HEK293 (cell line): ENCODE results near the gene IGFL3.
A peak's percentile ranks its signal among the peaks of the same experiment; 100 is the strongest.

ENCODE experiments used
- GLIS1 ChIP-seq: fragments of 450-650 bp; formaldehyde crosslinking; IDR thresholded peaks from 2 replicates; pipeline ENCODE4 v1.5.1; 2016; ENCODE audit warnings: missing biosample characterization, missing genetic modification characterization
- IKZF3 ChIP-seq: fragments of 450-650 bp; IDR thresholded peaks from 2 replicates; pipeline ENCODE4 v1.5.0; 2018; ENCODE audit warnings: missing biosample characterization, mild to moderate bottlenecking, missing genetic modification characterization, moderate library complexity
- KLF9 ChIP-seq: fragments of 450-650 bp; formaldehyde crosslinking; IDR thresholded peaks from 2 replicates; pipeline ENCODE4 v1.5.1; 2016; ENCODE audit warnings: missing biosample characterization, missing genetic modification characterization, low read depth
- REPIN1 ChIP-seq: fragments of 450-650 bp; formaldehyde crosslinking; IDR thresholded peaks from 2 replicates; pipeline ENCODE4 v1.5.1; 2017; ENCODE audit warnings: missing biosample characterization, missing genetic modification characterization, low read depth
- SCRT2 ChIP-seq: fragments of 450-650 bp; formaldehyde crosslinking; IDR thresholded peaks from 2 replicates; pipeline ENCODE4 v1.5.1; 2016; ENCODE audit warnings: missing biosample characterization, missing genetic modification characterization
- SETDB1 ChIP-seq: IDR thresholded peaks from one replicate; pipeline ENCODE4 v1.6.1; 2017; ENCODE audit warnings: mild to moderate bottlenecking, low read length, moderate library complexity, mixed read lengths; ENCODE audit not compliant: insufficient read length
- ZBTB17 ChIP-seq: fragments of 450-650 bp; formaldehyde crosslinking; IDR thresholded peaks from 2 replicates; pipeline ENCODE4 v1.5.1; 2016; ENCODE audit warnings: missing biosample characterization, missing genetic modification characterization
- ZBTB8A ChIP-seq: fragments of 450-650 bp; formaldehyde crosslinking; IDR thresholded peaks from 2 replicates; pipeline ENCODE4 v1.5.1; 2016; ENCODE audit warnings: missing biosample characterization, missing genetic modification characterization
- ZFHX2 ChIP-seq: fragments of 450-650 bp; formaldehyde crosslinking; conservative IDR thresholded peaks from 2 replicates; pipeline ENCODE4 v1.5.1; 2016; ENCODE audit warnings: missing biosample characterization, missing genetic modification characterization
- ZNF10 ChIP-seq: fragments of 450-650 bp; formaldehyde crosslinking; IDR thresholded peaks from 2 replicates; pipeline ENCODE4 v1.5.1; 2017; ENCODE audit warnings: missing biosample characterization, missing genetic modification characterization
- ZNF530 ChIP-seq: fragments of 450-650 bp; formaldehyde crosslinking; IDR thresholded peaks from 2 replicates; pipeline ENCODE4 v1.5.1; 2016; ENCODE audit warnings: low read depth, missing biosample characterization, missing genetic modification characterization
- ZNF623 ChIP-seq: fragments of 450-650 bp; formaldehyde crosslinking; IDR thresholded peaks from 2 replicates; pipeline ENCODE4 v1.5.1; 2016; ENCODE audit warnings: missing biosample characterization, missing genetic modification characterization
- ZNF629 ChIP-seq: fragments of 450-650 bp; formaldehyde crosslinking; IDR thresholded peaks from 2 replicates; pipeline ENCODE4 v1.5.1; 2017; ENCODE audit warnings: missing biosample characterization, missing genetic modification characterization
- ZNF654 ChIP-seq: fragments of 450-650 bp; formaldehyde crosslinking; IDR thresholded peaks from 2 replicates; pipeline ENCODE4 v1.5.1; 2016; ENCODE audit warnings: low read depth, missing biosample characterization, missing genetic modification characterization
- ZSCAN30 ChIP-seq: fragments of 450-650 bp; IDR thresholded peaks from 2 replicates; pipeline ENCODE4 v1.5.1; 2018; ENCODE audit warnings: missing biosample characterization, mild to moderate bottlenecking, missing genetic modification characterization, moderate library complexity
- TF ChIP-seq, protein P1 (sequence below): fragments of 450-650 bp; IDR thresholded peaks from 2 replicates; pipeline ENCODE4 v1.5.1; 2018; ENCODE audit warnings: missing biosample characterization, mild to moderate bottlenecking, missing genetic modification characterization
- TF ChIP-seq, protein P2 (sequence below): fragments of 450-650 bp; formaldehyde crosslinking; IDR thresholded peaks from 2 replicates; pipeline ENCODE4 v1.5.1; 2016; ENCODE audit warnings: missing biosample characterization, missing genetic modification characterization
- TF ChIP-seq, protein P3 (sequence below): fragments of 450-650 bp; formaldehyde crosslinking; optimal IDR thresholded peaks from 2 replicates; pipeline ENCODE3; 2016; ENCODE audit warnings: missing biosample characterization, mild to moderate bottlenecking, missing genetic modification characterization
- TF ChIP-seq, protein P4 (sequence below): fragments of 450-650 bp; formaldehyde crosslinking; IDR thresholded peaks from 2 replicates; pipeline ENCODE4 v1.5.1; 2016; ENCODE audit warnings: missing biosample characterization, missing genetic modification characterization
- TF ChIP-seq, protein P5 (sequence below): fragments of 450-650 bp; IDR thresholded peaks from 2 replicates; pipeline ENCODE4 v1.5.1; 2018; ENCODE audit warnings: missing biosample characterization, missing genetic modification characterization
- TF ChIP-seq, protein P6 (sequence below): fragments of 450-650 bp; formaldehyde crosslinking; IDR thresholded peaks from 2 replicates; pipeline ENCODE4 v1.5.1; 2016; ENCODE audit warnings: missing biosample characterization, missing genetic modification characterization, borderline replicate concordance
- TF ChIP-seq, protein P7 (sequence below): fragments of 450-650 bp; formaldehyde crosslinking; IDR thresholded peaks from 2 replicates; pipeline ENCODE4 v1.5.1; 2016; ENCODE audit warnings: missing biosample characterization, missing genetic modification characterization

The IGFL3 gene

DNA sequence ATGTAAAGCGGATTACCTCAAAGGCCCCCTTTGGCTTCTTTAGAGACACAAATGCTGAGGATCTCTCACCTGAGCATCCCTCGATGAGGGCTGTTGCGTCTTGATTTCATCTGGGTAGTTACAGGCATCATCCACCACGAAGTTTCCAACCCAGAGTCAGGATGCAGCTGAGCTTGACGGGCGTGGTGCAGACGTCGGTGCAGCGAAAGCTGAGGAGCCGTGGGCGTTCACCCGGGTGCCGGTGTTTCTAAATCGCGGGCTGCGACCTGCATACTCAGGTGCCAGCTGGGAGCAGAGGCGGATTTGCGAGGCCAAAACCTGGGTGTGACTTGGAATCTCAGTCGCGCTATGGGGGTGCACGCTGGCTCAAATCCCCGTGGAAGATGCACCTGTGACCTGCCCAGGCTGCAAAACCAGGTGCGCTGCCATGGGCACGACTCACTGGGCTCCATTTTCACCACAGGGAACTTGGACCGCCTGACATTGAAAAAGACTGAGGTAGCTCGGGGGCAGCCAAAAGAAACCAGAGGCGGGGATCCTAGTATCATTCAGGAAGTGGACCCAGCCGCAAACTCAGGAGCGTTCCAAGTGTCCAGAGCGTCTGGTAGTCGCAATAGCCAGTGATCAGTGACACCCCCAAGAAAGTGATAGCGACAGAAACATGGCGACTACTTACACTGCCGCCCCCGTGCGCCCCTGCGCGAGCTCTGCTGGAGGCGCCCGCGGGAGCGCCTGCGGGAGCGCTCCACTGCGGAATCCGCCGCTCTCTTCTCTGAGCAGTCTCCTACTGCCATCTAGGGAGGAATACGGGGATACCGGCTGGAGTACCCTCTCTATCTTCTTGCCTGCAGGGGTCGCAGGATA is 47.3 kb downstream of the IGFL3 start (continued):
- TF ChIP-seq ZNF530 (tag by site-specific recombination) (no peak), IKZF3 (tag by site-specific recombination) (peak; percentile 84), ZBTB8A (tag by site-specific recombination) (peak; percentile 76), ZNF10 (no peak), SETDB1 (peak; percentile 29), SCRT2 (tag by site-specific recombination) (peak; percentile 63), ZNF629 (tag by site-specific recombination) (peak; percentile 26; the same call in 1 of the 2 replicates), ZBTB17 (tag by site-specific recombination) (peak; percentile 66), ZNF623 (no peak), REPIN1 (tag by site-specific recombination) (no peak), KLF9 (no peak), ZFHX2 (peak; percentile 72), ZSCAN30 (tag by site-specific recombination) (peak; percentile 95), ZNF654 (tag by site-specific recombination) (peak; percentile 88), GLIS1 (tag by site-specific recombination) (peak; percentile 84)
- TF ChIP-seq, protein P1, sequence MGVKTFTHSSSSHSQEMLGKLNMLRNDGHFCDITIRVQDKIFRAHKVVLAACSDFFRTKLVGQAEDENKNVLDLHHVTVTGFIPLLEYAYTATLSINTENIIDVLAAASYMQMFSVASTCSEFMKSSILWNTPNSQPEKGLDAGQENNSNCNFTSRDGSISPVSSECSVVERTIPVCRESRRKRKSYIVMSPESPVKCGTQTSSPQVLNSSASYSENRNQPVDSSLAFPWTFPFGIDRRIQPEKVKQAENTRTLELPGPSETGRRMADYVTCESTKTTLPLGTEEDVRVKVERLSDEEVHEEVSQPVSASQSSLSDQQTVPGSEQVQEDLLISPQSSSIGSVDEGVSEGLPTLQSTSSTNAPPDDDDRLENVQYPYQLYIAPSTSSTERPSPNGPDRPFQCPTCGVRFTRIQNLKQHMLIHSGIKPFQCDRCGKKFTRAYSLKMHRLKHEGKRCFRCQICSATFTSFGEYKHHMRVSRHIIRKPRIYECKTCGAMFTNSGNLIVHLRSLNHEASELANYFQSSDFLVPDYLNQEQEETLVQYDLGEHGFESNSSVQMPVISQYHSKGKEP (tag by site-specific recombination): 0 out of 2 replicates have a peak, but pooled peaks have one; percentile 42
- TF ChIP-seq, protein P2, sequence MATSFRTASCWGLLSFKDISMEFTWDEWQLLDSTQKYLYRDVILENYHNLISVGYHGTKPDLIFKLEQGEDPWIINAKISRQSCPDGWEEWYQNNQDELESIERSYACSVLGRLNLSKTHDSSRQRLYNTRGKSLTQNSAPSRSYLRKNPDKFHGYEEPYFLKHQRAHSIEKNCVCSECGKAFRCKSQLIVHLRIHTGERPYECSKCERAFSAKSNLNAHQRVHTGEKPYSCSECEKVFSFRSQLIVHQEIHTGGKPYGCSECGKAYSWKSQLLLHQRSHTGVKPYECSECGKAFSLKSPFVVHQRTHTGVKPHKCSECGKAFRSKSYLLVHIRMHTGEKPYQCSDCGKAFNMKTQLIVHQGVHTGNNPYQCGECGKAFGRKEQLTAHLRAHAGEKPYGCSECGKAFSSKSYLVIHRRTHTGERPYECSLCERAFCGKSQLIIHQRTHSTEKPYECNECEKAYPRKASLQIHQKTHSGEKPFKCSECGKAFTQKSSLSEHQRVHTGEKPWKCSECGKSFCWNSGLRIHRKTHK: no peak
- TF ChIP-seq, protein P3, sequence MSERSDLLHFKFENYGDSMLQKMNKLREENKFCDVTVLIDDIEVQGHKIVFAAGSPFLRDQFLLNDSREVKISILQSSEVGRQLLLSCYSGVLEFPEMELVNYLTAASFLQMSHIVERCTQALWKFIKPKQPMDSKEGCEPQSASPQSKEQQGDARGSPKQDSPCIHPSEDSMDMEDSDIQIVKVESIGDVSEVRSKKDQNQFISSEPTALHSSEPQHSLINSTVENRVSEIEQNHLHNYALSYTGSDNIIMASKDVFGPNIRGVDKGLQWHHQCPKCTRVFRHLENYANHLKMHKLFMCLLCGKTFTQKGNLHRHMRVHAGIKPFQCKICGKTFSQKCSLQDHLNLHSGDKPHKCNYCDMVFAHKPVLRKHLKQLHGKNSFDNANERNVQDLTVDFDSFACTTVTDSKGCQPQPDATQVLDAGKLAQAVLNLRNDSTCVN (tag by site-specific recombination): peak; percentile 88
- TF ChIP-seq, protein P4, sequence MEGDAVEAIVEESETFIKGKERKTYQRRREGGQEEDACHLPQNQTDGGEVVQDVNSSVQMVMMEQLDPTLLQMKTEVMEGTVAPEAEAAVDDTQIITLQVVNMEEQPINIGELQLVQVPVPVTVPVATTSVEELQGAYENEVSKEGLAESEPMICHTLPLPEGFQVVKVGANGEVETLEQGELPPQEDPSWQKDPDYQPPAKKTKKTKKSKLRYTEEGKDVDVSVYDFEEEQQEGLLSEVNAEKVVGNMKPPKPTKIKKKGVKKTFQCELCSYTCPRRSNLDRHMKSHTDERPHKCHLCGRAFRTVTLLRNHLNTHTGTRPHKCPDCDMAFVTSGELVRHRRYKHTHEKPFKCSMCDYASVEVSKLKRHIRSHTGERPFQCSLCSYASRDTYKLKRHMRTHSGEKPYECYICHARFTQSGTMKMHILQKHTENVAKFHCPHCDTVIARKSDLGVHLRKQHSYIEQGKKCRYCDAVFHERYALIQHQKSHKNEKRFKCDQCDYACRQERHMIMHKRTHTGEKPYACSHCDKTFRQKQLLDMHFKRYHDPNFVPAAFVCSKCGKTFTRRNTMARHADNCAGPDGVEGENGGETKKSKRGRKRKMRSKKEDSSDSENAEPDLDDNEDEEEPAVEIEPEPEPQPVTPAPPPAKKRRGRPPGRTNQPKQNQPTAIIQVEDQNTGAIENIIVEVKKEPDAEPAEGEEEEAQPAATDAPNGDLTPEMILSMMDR (tag by site-specific recombination): peak; percentile 99
- TF ChIP-seq, protein P5, sequence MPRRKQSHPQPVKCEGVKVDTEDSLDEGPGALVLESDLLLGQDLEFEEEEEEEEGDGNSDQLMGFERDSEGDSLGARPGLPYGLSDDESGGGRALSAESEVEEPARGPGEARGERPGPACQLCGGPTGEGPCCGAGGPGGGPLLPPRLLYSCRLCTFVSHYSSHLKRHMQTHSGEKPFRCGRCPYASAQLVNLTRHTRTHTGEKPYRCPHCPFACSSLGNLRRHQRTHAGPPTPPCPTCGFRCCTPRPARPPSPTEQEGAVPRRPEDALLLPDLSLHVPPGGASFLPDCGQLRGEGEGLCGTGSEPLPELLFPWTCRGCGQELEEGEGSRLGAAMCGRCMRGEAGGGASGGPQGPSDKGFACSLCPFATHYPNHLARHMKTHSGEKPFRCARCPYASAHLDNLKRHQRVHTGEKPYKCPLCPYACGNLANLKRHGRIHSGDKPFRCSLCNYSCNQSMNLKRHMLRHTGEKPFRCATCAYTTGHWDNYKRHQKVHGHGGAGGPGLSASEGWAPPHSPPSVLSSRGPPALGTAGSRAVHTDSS: peak; percentile 39; the same call in 1 of the 2 replicates
- TF ChIP-seq, protein P6, sequence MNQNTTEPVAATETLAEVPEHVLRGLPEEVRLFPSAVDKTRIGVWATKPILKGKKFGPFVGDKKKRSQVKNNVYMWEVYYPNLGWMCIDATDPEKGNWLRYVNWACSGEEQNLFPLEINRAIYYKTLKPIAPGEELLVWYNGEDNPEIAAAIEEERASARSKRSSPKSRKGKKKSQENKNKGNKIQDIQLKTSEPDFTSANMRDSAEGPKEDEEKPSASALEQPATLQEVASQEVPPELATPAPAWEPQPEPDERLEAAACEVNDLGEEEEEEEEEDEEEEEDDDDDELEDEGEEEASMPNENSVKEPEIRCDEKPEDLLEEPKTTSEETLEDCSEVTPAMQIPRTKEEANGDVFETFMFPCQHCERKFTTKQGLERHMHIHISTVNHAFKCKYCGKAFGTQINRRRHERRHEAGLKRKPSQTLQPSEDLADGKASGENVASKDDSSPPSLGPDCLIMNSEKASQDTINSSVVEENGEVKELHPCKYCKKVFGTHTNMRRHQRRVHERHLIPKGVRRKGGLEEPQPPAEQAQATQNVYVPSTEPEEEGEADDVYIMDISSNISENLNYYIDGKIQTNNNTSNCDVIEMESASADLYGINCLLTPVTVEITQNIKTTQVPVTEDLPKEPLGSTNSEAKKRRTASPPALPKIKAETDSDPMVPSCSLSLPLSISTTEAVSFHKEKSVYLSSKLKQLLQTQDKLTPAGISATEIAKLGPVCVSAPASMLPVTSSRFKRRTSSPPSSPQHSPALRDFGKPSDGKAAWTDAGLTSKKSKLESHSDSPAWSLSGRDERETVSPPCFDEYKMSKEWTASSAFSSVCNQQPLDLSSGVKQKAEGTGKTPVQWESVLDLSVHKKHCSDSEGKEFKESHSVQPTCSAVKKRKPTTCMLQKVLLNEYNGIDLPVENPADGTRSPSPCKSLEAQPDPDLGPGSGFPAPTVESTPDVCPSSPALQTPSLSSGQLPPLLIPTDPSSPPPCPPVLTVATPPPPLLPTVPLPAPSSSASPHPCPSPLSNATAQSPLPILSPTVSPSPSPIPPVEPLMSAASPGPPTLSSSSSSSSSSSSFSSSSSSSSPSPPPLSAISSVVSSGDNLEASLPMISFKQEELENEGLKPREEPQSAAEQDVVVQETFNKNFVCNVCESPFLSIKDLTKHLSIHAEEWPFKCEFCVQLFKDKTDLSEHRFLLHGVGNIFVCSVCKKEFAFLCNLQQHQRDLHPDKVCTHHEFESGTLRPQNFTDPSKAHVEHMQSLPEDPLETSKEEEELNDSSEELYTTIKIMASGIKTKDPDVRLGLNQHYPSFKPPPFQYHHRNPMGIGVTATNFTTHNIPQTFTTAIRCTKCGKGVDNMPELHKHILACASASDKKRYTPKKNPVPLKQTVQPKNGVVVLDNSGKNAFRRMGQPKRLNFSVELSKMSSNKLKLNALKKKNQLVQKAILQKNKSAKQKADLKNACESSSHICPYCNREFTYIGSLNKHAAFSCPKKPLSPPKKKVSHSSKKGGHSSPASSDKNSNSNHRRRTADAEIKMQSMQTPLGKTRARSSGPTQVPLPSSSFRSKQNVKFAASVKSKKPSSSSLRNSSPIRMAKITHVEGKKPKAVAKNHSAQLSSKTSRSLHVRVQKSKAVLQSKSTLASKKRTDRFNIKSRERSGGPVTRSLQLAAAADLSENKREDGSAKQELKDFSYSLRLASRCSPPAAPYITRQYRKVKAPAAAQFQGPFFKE (tag by site-specific recombination): no peak
- TF ChIP-seq, protein P7, sequence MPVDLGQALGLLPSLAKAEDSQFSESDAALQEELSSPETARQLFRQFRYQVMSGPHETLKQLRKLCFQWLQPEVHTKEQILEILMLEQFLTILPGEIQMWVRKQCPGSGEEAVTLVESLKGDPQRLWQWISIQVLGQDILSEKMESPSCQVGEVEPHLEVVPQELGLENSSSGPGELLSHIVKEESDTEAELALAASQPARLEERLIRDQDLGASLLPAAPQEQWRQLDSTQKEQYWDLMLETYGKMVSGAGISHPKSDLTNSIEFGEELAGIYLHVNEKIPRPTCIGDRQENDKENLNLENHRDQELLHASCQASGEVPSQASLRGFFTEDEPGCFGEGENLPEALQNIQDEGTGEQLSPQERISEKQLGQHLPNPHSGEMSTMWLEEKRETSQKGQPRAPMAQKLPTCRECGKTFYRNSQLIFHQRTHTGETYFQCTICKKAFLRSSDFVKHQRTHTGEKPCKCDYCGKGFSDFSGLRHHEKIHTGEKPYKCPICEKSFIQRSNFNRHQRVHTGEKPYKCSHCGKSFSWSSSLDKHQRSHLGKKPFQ (tag by site-specific recombination): no peak
